Stimulated activated CD4-positive, alpha-beta T cell treated with anti-CD3 and anti-CD28 coated beads, TNF-alpha, amount 100 ng/mL, for 48 hours (primary cell): ENCODE measurements around the gene TLN1.
A peak's percentile ranks its signal among the peaks of the same experiment; 100 is the strongest.

Experiments
- DNase-seq, 3 donors: peaks; one replicate each; pipeline ENCODE4 v3.0.0-alpha.2; 2020; ENCODE audit warnings: low read depth in 3 of 3

TLN1 gene, protein sequence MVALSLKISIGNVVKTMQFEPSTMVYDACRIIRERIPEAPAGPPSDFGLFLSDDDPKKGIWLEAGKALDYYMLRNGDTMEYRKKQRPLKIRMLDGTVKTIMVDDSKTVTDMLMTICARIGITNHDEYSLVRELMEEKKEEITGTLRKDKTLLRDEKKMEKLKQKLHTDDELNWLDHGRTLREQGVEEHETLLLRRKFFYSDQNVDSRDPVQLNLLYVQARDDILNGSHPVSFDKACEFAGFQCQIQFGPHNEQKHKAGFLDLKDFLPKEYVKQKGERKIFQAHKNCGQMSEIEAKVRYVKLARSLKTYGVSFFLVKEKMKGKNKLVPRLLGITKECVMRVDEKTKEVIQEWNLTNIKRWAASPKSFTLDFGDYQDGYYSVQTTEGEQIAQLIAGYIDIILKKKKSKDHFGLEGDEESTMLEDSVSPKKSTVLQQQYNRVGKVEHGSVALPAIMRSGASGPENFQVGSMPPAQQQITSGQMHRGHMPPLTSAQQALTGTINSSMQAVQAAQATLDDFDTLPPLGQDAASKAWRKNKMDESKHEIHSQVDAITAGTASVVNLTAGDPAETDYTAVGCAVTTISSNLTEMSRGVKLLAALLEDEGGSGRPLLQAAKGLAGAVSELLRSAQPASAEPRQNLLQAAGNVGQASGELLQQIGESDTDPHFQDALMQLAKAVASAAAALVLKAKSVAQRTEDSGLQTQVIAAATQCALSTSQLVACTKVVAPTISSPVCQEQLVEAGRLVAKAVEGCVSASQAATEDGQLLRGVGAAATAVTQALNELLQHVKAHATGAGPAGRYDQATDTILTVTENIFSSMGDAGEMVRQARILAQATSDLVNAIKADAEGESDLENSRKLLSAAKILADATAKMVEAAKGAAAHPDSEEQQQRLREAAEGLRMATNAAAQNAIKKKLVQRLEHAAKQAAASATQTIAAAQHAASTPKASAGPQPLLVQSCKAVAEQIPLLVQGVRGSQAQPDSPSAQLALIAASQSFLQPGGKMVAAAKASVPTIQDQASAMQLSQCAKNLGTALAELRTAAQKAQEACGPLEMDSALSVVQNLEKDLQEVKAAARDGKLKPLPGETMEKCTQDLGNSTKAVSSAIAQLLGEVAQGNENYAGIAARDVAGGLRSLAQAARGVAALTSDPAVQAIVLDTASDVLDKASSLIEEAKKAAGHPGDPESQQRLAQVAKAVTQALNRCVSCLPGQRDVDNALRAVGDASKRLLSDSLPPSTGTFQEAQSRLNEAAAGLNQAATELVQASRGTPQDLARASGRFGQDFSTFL (N-terminal part only)

GRCh38 chr9:35732185-35732799, at the start of gene TLN1, which contains the start of gene CREB3:
Gene TLN1 (minus strand): TSS chr9:35732195. CDS start chr9:35725694, 6,501 bp downstream.
Gene CREB3 (plus strand): TSS chr9:35732666. CDS start chr9:35732773, 107 bp downstream.
- DNase-seq = peak; percentile 91 to 98 (median 91)

- DNase-seq = no peak
Observed at GRCh38 chr9:35781066-35781465, 49.1 kb upstream of the TLN1 start.

GRCh38 chr9:35778496-35778895, 46.5 kb upstream of the TLN1 start:
- no peak for DNase-seq

DNA sequence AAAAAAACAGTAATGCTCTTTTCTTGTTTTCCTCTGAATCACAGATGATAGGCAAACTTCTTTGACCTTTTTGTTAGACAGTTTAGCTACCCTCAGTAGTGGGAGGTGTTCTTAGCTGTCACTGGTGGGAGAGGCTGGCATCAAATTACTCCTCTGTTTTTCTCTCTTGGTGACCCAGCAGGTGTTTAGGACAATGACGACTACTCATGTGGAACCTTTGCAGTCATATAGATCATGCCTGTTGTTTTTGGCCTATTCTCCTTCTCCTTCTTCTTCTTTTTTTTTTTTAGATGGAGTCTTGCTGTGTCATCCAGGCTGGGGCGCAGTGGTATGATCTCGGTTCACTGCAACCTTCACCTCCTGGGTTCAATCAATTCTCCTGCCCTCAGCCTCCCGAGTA, 44.0 kb upstream of the TLN1 start:
- DNase-seq = no peak

GRCh38 chr9:35774907-35775635, 43.1 kb upstream of the TLN1 start:
- no peak for DNase-seq

DNA sequence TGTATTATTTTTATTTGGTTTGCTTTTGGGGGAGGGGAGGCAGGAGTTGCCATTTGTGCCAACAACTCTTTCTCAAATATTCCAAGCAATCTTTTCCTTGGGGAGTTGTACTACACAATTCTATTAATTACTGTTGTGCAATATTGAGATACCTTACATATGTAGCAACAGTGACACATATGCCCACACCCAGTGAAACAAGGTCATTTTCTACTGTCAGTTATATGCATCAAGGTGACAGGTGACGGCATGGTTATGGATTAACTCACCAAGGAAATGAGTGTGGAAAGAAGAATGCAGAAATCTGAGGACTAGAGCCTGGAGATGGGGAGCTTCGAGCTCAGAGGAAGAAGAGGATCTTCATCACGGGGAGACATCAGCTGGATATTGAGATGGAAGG, 39.9 kb upstream of the TLN1 start:
- no peak for DNase-seq

DNA sequence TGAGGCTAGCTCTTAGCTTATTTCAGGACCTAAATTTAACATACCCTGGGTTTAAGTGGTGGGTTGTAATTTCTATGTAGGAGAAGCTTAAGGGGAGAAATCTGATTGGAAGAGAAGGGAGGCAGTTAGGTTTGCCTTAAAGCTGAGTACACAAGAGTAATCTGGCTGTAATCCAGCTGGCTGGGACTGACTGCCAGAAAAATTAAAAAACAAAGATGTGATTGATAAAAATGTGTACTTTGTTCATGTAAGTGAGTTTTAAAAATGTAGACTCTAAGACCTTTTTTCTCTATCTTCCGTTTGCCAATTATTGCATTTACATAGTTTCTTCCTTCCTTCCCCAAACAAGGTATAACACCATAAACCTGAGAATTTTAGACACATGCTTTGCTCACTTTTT, 39.5 kb upstream of the TLN1 start:
- no peak for DNase-seq

DNA sequence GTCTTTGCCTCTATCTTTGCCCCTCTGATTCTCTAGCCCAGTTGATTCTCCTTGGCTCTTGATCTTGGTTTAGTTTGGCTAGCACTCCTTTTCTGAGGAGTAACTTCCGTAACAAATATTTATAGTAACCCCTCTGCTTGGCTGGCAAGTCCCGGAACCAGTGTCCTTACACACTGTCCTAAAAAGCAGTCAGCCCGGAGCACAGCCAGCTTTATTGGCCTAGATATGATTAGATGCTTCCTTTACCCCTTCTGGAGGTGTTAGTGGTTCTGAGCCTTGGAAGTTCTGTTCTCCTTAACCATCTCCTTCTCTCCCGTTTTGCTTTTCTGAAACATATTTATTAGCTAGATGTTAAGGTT, 39.1 kb upstream of the TLN1 start:
- DNase-seq = no peak

- DNase-seq = no peak
Observed at GRCh38 chr9:35769763-35770162, 37.8 kb upstream of the TLN1 start.

GRCh38 chr9:35767458-35767857, 35.5 kb upstream of the TLN1 start:
- DNase-seq = no peak

DNA sequence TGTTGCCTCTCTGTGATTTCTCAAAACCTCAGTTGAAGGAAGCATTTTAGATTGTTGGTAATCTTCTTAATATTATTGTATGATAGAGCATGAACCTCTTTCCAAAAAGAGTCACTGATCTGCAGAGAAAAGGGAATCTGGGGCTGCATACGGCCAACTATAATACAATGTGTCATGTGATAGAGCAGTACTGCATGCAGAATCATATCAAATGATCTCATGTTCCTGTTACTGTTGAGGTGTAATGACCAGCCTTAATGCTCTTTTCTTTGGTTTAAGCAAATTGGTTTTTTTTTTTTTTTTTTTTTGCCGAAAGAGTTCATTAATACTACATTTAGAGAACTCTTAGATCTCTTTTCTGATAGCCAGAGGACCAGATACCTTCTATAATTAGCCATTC, 35.0 kb upstream of the TLN1 start:
- no peak for DNase-seq

GRCh38 chr9:35763803-35764202, 31.8 kb upstream of the TLN1 start:
- no peak for DNase-seq

DNA sequence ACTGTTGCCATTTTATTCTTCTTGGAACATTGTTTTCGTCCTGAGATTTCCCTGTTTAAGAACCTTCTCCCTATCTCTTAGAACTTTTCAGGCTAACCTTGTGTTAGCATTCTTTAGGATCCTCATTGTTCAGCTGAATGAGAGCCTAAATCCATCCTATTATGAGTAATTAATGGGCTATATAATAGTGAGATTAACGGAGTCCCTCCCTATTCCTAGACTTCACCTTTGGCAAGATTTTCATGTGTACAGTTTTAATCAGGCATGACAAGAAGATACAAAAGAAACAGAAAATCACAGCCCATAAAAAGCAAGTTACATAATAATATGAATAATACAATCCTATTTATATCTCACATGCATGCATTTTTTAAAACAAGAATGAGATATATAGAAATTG, 31.2 kb upstream of the TLN1 start:
- DNase-seq = no peak

GRCh38 chr9:35760651-35761050, 28.7 kb upstream of the TLN1 start:
- DNase-seq = no peak

DNA sequence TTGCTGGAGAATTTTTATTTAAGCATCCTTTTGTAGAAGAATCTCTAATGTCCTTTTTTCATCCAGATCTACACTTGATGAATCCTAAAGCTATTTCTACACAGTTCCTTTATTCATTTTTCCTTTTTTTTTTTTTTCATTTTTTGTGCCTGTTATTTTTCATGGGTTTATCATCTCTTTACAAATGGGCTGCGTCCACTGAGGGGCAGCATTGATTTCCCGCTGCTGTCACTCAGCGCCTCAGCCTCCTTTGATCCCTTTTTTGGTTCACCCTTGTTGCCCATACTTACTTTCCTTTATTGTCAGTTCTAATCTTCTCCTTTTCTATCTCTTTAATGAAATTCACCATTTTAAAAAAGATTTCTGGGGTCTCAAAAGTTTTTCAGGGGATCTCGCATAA, 27.8 kb upstream of the TLN1 start:
- no peak for DNase-seq

GRCh38 chr9:35758475-35759050, 26.6 kb upstream of the TLN1 start:
- no peak for DNase-seq

DNA sequence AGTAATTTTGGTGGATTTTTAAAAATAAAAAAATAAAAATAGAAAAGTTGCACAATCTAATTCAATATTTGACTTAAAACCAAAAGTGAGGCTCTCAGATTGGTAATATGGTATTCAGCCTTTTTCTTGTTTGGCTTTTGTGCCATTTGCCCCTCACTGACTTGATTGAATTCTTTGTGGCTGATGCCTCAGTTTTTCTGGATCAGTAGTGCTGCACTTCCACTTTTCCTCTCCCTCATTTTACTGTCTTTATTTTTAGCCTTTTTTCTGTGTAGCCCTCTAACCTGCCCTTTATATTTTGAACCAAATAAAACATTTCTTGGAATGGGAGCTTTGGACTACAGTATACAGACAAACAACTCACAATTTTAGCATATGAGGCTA, 25.9 kb upstream of the TLN1 start:
- DNase-seq = no peak

DNA sequence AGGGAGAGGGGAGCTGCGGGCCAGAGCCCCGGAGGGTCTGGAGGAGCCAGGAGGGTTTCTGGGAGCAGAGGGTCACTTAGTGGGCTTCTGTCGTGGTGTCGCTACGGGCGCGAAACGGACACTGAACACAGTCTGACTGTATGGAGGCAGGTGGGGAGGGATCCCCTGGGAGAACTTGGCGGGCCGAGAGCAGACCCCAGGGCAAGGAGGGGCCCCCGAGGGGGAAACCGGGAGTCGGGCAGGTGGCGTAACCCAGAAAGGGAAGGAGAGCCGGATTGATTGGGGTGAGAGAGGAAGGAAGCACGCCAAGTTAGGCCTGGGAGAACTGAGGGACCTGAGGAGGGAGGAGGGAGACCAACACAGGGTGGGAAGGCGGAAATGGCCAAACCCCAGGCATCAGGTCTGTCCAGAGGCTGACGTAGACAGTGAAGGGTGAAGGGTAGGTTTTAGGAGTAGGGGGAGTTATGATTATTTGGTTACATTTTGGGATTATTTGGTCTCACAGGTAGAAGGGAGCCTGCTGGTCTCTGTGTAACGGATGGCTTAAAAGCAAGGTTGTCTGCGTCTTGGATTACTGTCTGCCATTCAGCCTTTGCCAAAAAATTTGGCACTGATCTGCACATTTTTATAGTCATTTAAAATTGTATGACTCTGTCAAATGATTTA, 25.4 kb upstream of the TLN1 start:
- peak in 1 of 3 donors; percentile 20 for DNase-seq

DNA sequence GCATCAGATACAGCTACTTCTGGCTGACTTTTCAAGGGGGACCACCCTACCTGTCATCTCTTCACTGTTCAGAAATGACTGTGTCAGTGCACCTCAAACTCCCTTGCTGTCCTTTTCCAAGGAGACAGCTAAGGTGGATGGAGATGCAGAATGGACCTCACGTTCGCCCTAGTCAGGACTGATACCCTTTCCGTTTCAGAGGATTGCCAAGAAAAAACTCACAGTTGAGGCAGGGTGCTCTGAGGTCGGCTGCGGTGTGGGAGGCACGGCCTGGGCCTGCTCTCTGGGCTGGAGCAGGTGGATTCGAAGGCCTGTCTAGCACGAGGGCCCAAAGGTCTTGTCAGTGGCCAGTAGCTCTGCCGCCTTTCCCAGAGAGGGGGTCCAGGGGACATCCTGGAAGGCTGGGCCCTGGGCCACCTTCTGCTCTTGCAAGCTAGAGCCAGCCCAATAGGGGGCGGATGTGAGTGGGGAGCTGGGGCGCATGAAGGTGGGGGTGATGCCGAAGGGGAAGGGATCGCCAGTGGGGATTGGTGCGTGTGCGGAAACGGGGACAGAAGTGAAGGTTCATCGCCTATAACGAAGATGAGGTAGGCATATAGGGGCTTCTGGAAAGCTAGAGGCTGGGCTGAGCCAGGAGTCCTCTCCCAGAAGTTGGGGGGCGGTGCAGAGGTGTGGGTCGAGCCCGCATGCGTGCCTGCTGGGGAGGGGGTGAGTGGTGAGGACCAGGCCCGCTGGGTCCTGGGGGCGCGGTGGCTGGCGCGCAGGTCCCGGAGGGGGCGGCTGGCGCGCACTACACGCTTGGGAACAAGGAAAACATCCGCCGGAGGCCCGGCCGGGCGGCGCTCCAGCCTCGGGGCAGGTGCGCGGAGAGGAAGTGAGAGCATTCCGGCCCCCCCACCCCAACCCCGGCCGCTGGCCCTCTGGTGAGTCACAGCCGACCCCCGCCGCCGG, 24.6 kb upstream of the TLN1 start:
- DNase-seq = peak; percentile 70 to 85 (median 74)
